ENCODE results near the gene TTLL7.

GRCh38 chr1:83849191-83850061 is 149.5 kb downstream of the TTLL7 start:
- TF ChIP-seq POLR2AphosphoS5 (IDR thresholded peaks at IDR 0.05) (no peak), CTCF (IDR thresholded peaks at IDR 0.05; ENCODE audit: poor library complexity, severe bottlenecking) (no peak)
